ENCODE data around the gene SLC17A1.

- TF ChIP-seq CTCF (IDR thresholded peaks at IDR 0.05), result no peak
- no peak for TF ChIP-seq EP300 (IDR thresholded peaks at IDR 0.05)
These were observed 77.3 kb downstream of the SLC17A1 start, which contains the start of gene SLC17A4 for GRCh38 chr6:25754535-25754934.

Measured in tibial nerve (tissue), 4 donors.